B cell (primary cell): ENCODE results near the gene GPHN. TPM values are rescaled to one million over a fixed set of nuclear protein-coding genes. Genes with fewer than 3 reads are reported as not detected.

ENCODE experiments used
- ATAC-seq: fragments of 200-7000 bp; cut with Tn5 transposase; one replicate; pipeline ENCODE4 v1.10.0; 2021; ENCODE audit warnings: low read depth, mild to moderate bottlenecking, moderate number of reproducible peaks, moderate library complexity
- CTCF ChIA-PET: fragments of 350-600 bp; sonication (Branson Sonifier 250); formaldehyde crosslinking; loops from one replicate; lab custom pipeline; 2021; ENCODE audit warnings: antibody characterized with exemption, inconsistent platforms; lab: Charles Lee
- POLR2A ChIA-PET: fragments of 350-600 bp; sonication (Branson Sonifier 250); formaldehyde crosslinking; loops from one replicate; lab custom pipeline; 2021; ENCODE audit warnings: antibody characterized with exemption; lab: Charles Lee
- DNase-seq: peaks from one replicate; pipeline ENCODE4 v3.0.0; 2013
- H2AFZ ChIP-seq: 2 replicates; pipeline ENCODE4 v1.6.1; 2012; ENCODE audit warnings: mild to moderate bottlenecking, low read depth, low read length; ENCODE audit not compliant: insufficient read depth, poor library complexity, severe bottlenecking
- H3K27ac ChIP-seq, 2 donors: 1 replicate in 1 of 2; 2 replicates in 1 of 2; pipeline ENCODE4 v1.5.1; 2012 to 2013; ENCODE audit warnings: low read length in 2 of 2, mild to moderate bottlenecking in 2 of 2, moderate library complexity in 1 of 2
- H3K27me3 ChIP-seq, 4 experiments: fragments of 200-600 bp in 1 of 4; sonication (generic) in 1 of 4; replicated peaks in 1 of 4; 1 replicate in 2 of 4; 2 replicates in 2 of 4; pipeline versions ENCODE4 v1.6.1 to v1.7.0; 2013 to 2016; ENCODE audit warnings: low read length in 3 of 4, mild to moderate bottlenecking in 2 of 4, mixed read lengths in 1 of 4, moderate library complexity in 1 of 4; ENCODE audit not compliant: insufficient read depth in 4 of 4, control insufficient read depth in 3 of 4; ENCODE audit errors: control extremely low read depth in 1 of 4
- H3K36me3 ChIP-seq, 2 experiments: replicated peaks in 1 of 2; 1 replicate in 1 of 2; 2 replicates in 1 of 2; pipeline versions ENCODE4 v1.6.1 to v1.7.1; 2013; ENCODE audit warnings: low read length in 1 of 2; ENCODE audit not compliant: insufficient read depth in 2 of 2, control insufficient read depth in 1 of 2; ENCODE audit errors: control extremely low read depth in 1 of 2, extremely low read depth in 1 of 2
- H3K4me1 ChIP-seq, 2 donors: fragments of 200-600 bp in 1 of 2; sonication (generic) in 1 of 2; 1 replicate in 1 of 2; 2 replicates in 1 of 2; pipeline versions ENCODE4 v1.5.1 to v1.6.1; 2013 to 2017; ENCODE audit warnings: low read length in 2 of 2; ENCODE audit not compliant: control insufficient read depth in 2 of 2, insufficient read depth in 2 of 2
- H3K4me2 ChIP-seq: replicated peaks from 2 replicates; pipeline ENCODE3; 2012; ENCODE audit warnings: mild to moderate bottlenecking, low read depth, low read length; ENCODE audit not compliant: poor library complexity, severe bottlenecking
- H3K4me3 ChIP-seq, 5 experiments: fragments of 200-600 bp in 1 of 5; sonication (generic) in 1 of 5; 1 replicate in 3 of 5; 2 replicates in 2 of 5; pipeline versions ENCODE4 v1.5.1 to v1.7.0; 2011 to 2016; ENCODE audit warnings: low read length in 4 of 5, mild to moderate bottlenecking in 4 of 5, low read depth in 2 of 5, control low read depth in 1 of 5, moderate library complexity in 1 of 5; ENCODE audit not compliant: insufficient read depth in 1 of 5; ENCODE audit errors: control extremely low read depth in 1 of 5, extremely low read depth in 1 of 5
- H3K79me2 ChIP-seq: fragments of 200-600 bp; sonication (generic); one replicate; pipeline ENCODE4 v1.6.0; 2016; ENCODE audit warnings: low read length; ENCODE audit not compliant: control insufficient read depth, insufficient read depth
- H3K9ac ChIP-seq: fragments of 200-600 bp; sonication (generic); 2 replicates; pipeline ENCODE4 v1.6.1; 2017; ENCODE audit warnings: mild to moderate bottlenecking, low read length, moderate library complexity
- H3K9me3 ChIP-seq, 3 donors: one replicate each; pipeline versions ENCODE4 v1.6.1 to v1.7.1; 2013; ENCODE audit warnings: low read length in 2 of 3; ENCODE audit not compliant: control insufficient read depth in 2 of 3, insufficient read depth in 1 of 3; ENCODE audit errors: control extremely low read depth in 1 of 3
- H4K20me1 ChIP-seq: 2 replicates; pipeline ENCODE4 v1.6.0; 2012; ENCODE audit warnings: mild to moderate bottlenecking, low read length; ENCODE audit not compliant: insufficient read depth, control insufficient read depth, poor library complexity, severe bottlenecking
- H3K27ac Mint-ChIP-seq: one replicate; pipeline ENCODE4 v1.8.0; 2021; ENCODE audit warnings: mixed read lengths
- H3K27me3 Mint-ChIP-seq: one replicate; pipeline ENCODE4 v1.8.0; 2021; ENCODE audit warnings: mixed read lengths
- H3K4me1 Mint-ChIP-seq: one replicate; pipeline ENCODE4 v1.8.0; 2021; ENCODE audit warnings: mixed read lengths
- H3K4me3 Mint-ChIP-seq: one replicate; pipeline ENCODE4 v1.8.0; 2021; ENCODE audit warnings: mixed read lengths
- H3K9me3 Mint-ChIP-seq: one replicate; pipeline ENCODE4 v1.8.0; 2022; ENCODE audit warnings: mixed read lengths; ENCODE audit not compliant: insufficient read depth
- EZH2 ChIP-seq: IDR thresholded peaks from 2 replicates; pipeline ENCODE4 v1.6.1; 2012; ENCODE audit warnings: borderline replicate concordance, low read depth, mild to moderate bottlenecking, moderate library complexity, low read length; ENCODE audit not compliant: insufficient read depth, poor library complexity, severe bottlenecking
- WGBS: methylation state at CpG from one replicate; pipeline ENCODE4 v1.1.5; 2013; ENCODE audit warnings: missing lambda C conversion rate; ENCODE audit not compliant: insufficient coverage; 5-methylcytosine and 5-hydroxymethylcytosine counted together
- intact Hi-C: fragments of 100-400 bp; cut with micrococcal nuclease; formaldehyde crosslinking; loops from one replicate; pipeline ENCODE4 v1.10.0; 2022
- polyA plus RNA-seq: library from polyadenylated mRNA; depleted of rRNA; stranded (reverse); fragments of >200 nt; gene quantifications from 2 replicates; pipeline ENCODE4 v1.2.3, GENCODE V29; 2012
- total RNA-seq, 2 donors: library from RNA; stranded (reverse); fragments of 120-200 nt in 1 of 2; gene quantifications; 1 replicate in 1 of 2; 2 replicates in 1 of 2; pipeline versions ENCODE4 v1.2.3 to v1.2.4, GENCODE V29; 2013 to 2022
- TF ChIP-seq, protein P1 (sequence below): fragments of 200-600 bp; IDR thresholded peaks from one replicate; pipeline ENCODE4 v1.8.0; 2022; ENCODE audit warnings: antibody characterized with exemption, mild to moderate bottlenecking

Gene GPHN
- total and polyA plus RNA-seq, 2 donors (not counting 1 experiment from before 2014, with no cell fraction given), result 3.4 to 18.0 TPM

DNA sequence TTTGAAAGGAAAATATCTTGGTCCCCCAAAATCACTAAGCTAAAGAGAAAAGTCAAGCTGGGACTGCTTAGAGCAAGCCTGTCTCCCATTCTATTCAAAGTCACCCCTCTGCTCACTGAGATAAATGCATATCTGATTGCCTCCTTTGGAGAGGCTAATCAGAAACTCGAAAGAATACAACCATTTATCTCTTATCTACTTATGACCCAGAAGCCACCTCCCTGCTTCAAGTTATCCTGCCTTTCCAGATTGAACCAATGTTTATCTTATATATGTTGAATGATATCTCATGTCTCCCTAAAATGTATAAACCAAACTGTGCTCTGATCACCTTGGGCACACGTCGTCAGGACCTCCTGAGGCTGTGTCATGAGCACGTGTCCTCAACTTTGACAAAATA, 36.4 kb upstream of the GPHN start:
- no CpG with 5 or more reads among the region's 4 CpGs for WGBS
- H3K36me3 ChIP-seq, result no peaks in the 10 kb centered on the region
- no peak overlapping the region for H2AFZ ChIP-seq
- CTCF ChIA-PET, result interaction anchor here (0.7 to 0.9 kb wide), 2 partner anchors 19 to 20 kb away, joined by 3 to 5 read pairs; no protein-coding TSS in a partner anchor
- POLR2A ChIA-PET, result no interaction called here
- H3K9me3 Mint-ChIP-seq, result peaks cover 4% of the 10 kb centered on the region
- H3K9me3 ChIP-seq, result peaks cover 0 to 14% (median 3%) of the 10 kb centered on the region in 3 donors
- no peaks in the 10 kb centered on the region for H4K20me1 ChIP-seq
- H3K79me2 ChIP-seq, result no peaks in the 10 kb centered on the region
- no peaks in the 10 kb centered on the region for H3K4me1 Mint-ChIP-seq
- no peaks in the 10 kb centered on the region for H3K4me1 ChIP-seq
- no peak for ATAC-seq
- TF ChIP-seq, protein P1, sequence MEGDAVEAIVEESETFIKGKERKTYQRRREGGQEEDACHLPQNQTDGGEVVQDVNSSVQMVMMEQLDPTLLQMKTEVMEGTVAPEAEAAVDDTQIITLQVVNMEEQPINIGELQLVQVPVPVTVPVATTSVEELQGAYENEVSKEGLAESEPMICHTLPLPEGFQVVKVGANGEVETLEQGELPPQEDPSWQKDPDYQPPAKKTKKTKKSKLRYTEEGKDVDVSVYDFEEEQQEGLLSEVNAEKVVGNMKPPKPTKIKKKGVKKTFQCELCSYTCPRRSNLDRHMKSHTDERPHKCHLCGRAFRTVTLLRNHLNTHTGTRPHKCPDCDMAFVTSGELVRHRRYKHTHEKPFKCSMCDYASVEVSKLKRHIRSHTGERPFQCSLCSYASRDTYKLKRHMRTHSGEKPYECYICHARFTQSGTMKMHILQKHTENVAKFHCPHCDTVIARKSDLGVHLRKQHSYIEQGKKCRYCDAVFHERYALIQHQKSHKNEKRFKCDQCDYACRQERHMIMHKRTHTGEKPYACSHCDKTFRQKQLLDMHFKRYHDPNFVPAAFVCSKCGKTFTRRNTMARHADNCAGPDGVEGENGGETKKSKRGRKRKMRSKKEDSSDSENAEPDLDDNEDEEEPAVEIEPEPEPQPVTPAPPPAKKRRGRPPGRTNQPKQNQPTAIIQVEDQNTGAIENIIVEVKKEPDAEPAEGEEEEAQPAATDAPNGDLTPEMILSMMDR, result no peak
- TF ChIP-seq EZH2, result no peak
- no peak overlapping the region for H3K4me3 Mint-ChIP-seq
- intact Hi-C loops, result no loop called here
- DNase-seq, result no peak
- H3K27ac ChIP-seq, result no peak overlapping the region
- H3K27me3 ChIP-seq, result no peaks in the 10 kb centered on the region
- no peak overlapping the region for H3K4me2 ChIP-seq
- H3K27me3 Mint-ChIP-seq, result no peaks in the 10 kb centered on the region
- H3K9ac ChIP-seq, result no peak overlapping the region
- H3K27ac Mint-ChIP-seq, result no peak overlapping the region
- H3K4me3 ChIP-seq, result no peak overlapping the region

DNA sequence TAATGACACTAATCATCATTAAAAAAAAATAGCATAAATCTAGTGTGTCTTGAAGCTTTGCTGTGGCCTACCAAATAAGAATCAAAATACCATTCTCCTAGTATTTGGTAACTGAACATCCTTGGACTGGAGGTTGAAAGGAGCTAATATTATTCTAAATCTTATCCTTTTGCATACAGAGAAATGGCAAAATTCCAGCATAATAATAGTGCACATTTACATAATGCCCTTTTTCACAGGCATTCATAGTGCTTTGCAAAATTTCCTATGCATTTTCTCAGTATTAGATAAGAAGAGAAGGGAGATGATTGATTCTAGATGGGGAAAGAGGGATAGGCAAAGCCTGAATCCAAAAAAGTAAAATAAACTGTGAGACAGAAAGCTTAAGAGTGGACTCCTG, 35.7 kb upstream of the GPHN start:
- H3K9ac ChIP-seq, result no peak overlapping the region
- DNase-seq, result no peak
- H3K9me3 Mint-ChIP-seq, result peaks cover 4% of the 10 kb centered on the region

More for the DNA sequence above, 35.7 kb upstream of the GPHN start:
- Mint-ChIP-seq H3K4me3 (no peak overlapping the region), H3K27ac (no peak overlapping the region), H3K4me1 (no peaks in the 10 kb centered on the region), H3K27me3 (no peaks in the 10 kb centered on the region)
- POLR2A ChIA-PET, result no interaction called here
- Histone ChIP-seq H2AFZ (no peak overlapping the region), H3K4me3 (no peak overlapping the region), H3K4me1 (no peaks in the 10 kb centered on the region), H3K36me3 (no peaks in the 10 kb centered on the region), H3K27me3 (no peaks in the 10 kb centered on the region), H3K27ac (no peak overlapping the region), H4K20me1 (no peaks in the 10 kb centered on the region), H3K4me2 (no peak overlapping the region), H3K79me2 (no peaks in the 10 kb centered on the region), H3K9me3 (peaks cover 0 to 14% (median 3%) of the 10 kb centered on the region in 3 donors)
- ATAC-seq, result no peak
- intact Hi-C loops, result no loop called here
- CTCF ChIA-PET, result no interaction called here
- TF ChIP-seq EZH2, result no peak
- TF ChIP-seq, protein P1, result no peak
